GM12892 (cell line): ENCODE measurements around the gene NCSTN.

ENCODE experiments used
- POLR2A ChIP-seq: IDR thresholded peaks from 2 replicates; pipeline ENCODE4 v1.6.1; 2011; ENCODE audit warnings: low read depth, low read length, control low read depth
- POLR2AphosphoS5 ChIP-seq: IDR thresholded peaks from 2 replicates; pipeline ENCODE4 v1.6.1; 2011; ENCODE audit warnings: low read depth, low read length, control low read depth
- TAF1 ChIP-seq: IDR thresholded peaks from 2 replicates; pipeline ENCODE4 v1.6.1; 2011; ENCODE audit warnings: low read depth, mild to moderate bottlenecking, control low read depth, low read length, borderline replicate concordance

DNA sequence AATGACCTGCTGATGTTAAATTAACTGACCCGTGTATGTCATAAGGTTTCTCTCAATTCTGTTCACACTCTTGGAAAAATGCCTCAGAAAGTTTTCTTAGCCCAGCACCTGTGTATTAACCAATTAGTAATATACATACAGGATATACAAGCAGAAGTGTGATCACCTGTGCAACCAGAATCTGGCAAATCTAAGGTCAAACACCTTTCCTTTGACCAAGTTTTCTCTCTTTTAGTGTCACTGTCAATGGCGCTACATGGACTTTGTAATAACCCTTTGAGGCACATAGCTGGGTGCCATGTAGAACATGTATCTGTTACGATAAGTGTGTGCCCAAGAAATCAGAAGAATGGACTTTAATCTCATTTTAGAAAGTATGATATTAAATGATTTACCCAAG, 1.1 kb downstream of the NCSTN start:
- TF ChIP-seq TAF1 (no peak), POLR2AphosphoS5 (no peak), POLR2A (no peak)
